Osteoblast (primary cell): Measurements from ENCODE around the gene LORICRIN. TPM values are rescaled to one million over a fixed set of nuclear protein-coding genes. Genes with fewer than 3 reads are reported as not detected.
"Not testable (repeated sequence)": the region's sequence is repeated elsewhere in the genome, so short reads cannot be mapped to it uniquely, and the experiment has no call there.

Experiments used
- DNase-seq: peaks from one replicate; pipeline ENCODE4 v3.0.0; 2011; ENCODE audit warnings: low spot score, mixed read lengths; ENCODE audit not compliant: insufficient read length; ENCODE audit errors: missing footprints
- H2AFZ ChIP-seq: 2 replicates; pipeline ENCODE4 v1.6.0; 2011; ENCODE audit warnings: mild to moderate bottlenecking, low read length
- H3K27ac ChIP-seq: 2 replicates; pipeline ENCODE4 v1.5.1; 2011; ENCODE audit warnings: mild to moderate bottlenecking, low read depth, low read length, moderate library complexity
- H3K27me3 ChIP-seq: 2 replicates; pipeline ENCODE4 v1.6.0; 2012; ENCODE audit warnings: mild to moderate bottlenecking, control low read depth, inconsistent platforms, low read length, moderate library complexity; ENCODE audit not compliant: insufficient read depth
- H3K36me3 ChIP-seq: 2 replicates; pipeline ENCODE4 v1.5.1; 2011; ENCODE audit warnings: mild to moderate bottlenecking, low read length, control low read depth, moderate library complexity; ENCODE audit not compliant: insufficient read depth
- H3K4me1 ChIP-seq: 2 replicates; pipeline ENCODE4 v1.5.1; 2011; ENCODE audit warnings: mild to moderate bottlenecking, low read length, control low read depth, moderate library complexity; ENCODE audit not compliant: insufficient read depth
- H3K4me2 ChIP-seq: 2 replicates; pipeline ENCODE4 v1.6.0; 2011; ENCODE audit warnings: mild to moderate bottlenecking, low read length; ENCODE audit not compliant: insufficient read depth
- H3K4me3 ChIP-seq: fragments of 200-600 bp; sonication (generic); 3 replicates; pipeline ENCODE4 v1.5.1; 2012; ENCODE audit warnings: mild to moderate bottlenecking, low read length, inconsistent platforms; ENCODE audit not compliant: insufficient read depth
- H3K79me2 ChIP-seq: 2 replicates; pipeline ENCODE4 v1.6.0; 2012; ENCODE audit warnings: mild to moderate bottlenecking, low read length, control low read depth, inconsistent platforms; ENCODE audit not compliant: insufficient read depth
- H3K9me3 ChIP-seq: 2 replicates; pipeline ENCODE4 v1.5.1; 2011; ENCODE audit warnings: low read depth, low read length, control low read depth
- H4K20me1 ChIP-seq: 2 replicates; pipeline ENCODE4 v1.6.0; 2012; ENCODE audit warnings: mild to moderate bottlenecking, low read length, control low read depth; ENCODE audit not compliant: insufficient read depth
- CTCF ChIP-seq: IDR thresholded peaks from 2 replicates; pipeline ENCODE4 v1.5.1; 2011; ENCODE audit warnings: mild to moderate bottlenecking, low read depth, low read length, moderate library complexity; ENCODE audit errors: extremely low read depth
- total RNA-seq: library from RNA; depleted of rRNA; stranded (reverse); fragments of >200 nt; gene quantifications from 2 replicates; pipeline ENCODE4 v1.2.3, GENCODE V29; 2012

LORICRIN gene
- total RNA-seq, 1 donor, result not detected

- TF ChIP-seq CTCF, result no peak
- H2AFZ ChIP-seq, result no peak overlapping the region
- H3K79me2 ChIP-seq, result no peaks in the 10 kb centered on the region
- H3K27ac ChIP-seq, result no peak overlapping the region
- no peaks in the 10 kb centered on the region for H3K4me1 ChIP-seq
- H4K20me1 ChIP-seq, result no peaks in the 10 kb centered on the region
- no peak for DNase-seq
- no peak overlapping the region for H3K4me3 ChIP-seq
- no peaks in the 10 kb centered on the region for H3K9me3 ChIP-seq
- no peaks in the 10 kb centered on the region for H3K36me3 ChIP-seq
- H3K4me2 ChIP-seq, result no peak overlapping the region
- no peaks in the 10 kb centered on the region for H3K27me3 ChIP-seq
Observed at GRCh38 chr1:153227810-153228209, 31.7 kb upstream of the LORICRIN start.

DNA sequence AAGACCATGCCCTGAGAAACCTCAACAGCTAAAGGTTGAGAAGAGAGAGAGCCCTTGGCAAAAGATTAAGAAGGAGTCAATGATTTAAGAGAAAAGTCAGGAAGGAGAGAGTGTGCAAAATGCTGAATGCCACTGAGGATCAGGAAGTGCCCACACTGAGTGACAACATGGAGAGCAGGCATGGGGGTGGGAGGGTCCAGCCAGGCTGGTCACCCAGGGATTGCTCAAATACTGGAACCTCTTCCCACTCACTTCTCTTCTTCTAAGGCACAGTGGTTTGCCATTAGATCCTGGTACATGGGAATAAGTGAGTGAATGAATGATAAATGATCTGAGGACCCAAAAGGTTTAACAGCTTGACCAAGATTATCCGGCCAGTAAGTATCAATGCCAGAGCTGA, 31.0 kb upstream of the LORICRIN start:
- no peak for TF ChIP-seq CTCF
- H3K4me1 ChIP-seq, result no peaks in the 10 kb centered on the region
- H3K27me3 ChIP-seq, result no peaks in the 10 kb centered on the region
- H4K20me1 ChIP-seq, result no peaks in the 10 kb centered on the region
- no peak overlapping the region for H3K27ac ChIP-seq
- no peak overlapping the region for H3K4me3 ChIP-seq
- H3K36me3 ChIP-seq, result no peaks in the 10 kb centered on the region
- no peaks in the 10 kb centered on the region for H3K79me2 ChIP-seq
- H3K9me3 ChIP-seq, result no peaks in the 10 kb centered on the region
- no peak overlapping the region for H3K4me2 ChIP-seq
- no peak overlapping the region for H2AFZ ChIP-seq
- no peak for DNase-seq

DNA sequence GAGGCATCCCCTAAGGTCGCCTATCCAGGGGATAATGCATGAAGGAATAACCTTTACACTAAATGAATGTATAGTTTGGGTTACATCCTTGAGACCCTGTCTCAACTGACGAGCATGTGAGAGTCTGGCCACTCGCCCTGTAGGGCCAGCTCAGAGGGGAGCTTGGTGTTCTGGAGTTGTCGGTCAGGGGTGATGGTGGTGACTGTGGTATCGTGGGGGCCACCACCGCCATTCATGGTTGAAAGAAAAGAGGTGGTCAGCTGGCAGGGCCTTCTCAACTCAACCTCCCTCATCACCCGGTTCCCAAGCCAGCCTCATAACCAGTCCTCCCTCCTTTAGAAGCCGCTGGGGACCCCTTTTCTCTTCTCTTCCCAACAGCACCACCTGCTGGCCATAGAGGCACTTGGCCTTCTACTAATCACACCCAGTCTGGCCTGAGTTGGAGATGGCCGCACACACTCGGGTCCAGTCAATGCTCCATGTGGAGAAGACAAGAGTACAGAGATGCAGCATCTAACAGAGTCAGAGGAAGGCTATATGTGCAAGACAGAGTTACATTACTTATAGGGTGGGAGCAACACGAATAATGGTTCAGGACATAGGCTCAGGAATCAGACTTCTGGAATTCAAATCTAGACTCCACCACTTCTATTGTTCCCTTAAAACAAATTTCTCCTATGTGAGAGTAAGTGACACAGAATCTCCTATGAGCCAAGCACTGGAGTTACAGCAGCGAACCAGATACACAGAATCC, 30.2 kb upstream of the LORICRIN start:
- not testable (repeated sequence) for H4K20me1 ChIP-seq, H3K9me3 ChIP-seq, H3K4me3 ChIP-seq, H3K4me1 ChIP-seq, DNase-seq, H3K27ac ChIP-seq, H2AFZ ChIP-seq, H3K27me3 ChIP-seq, H3K79me2 ChIP-seq, H3K4me2 ChIP-seq, H3K36me3 ChIP-seq
- TF ChIP-seq CTCF, result peak; percentile 52

- no peak overlapping the region for H3K4me3 ChIP-seq
- H3K27ac ChIP-seq, result no peak overlapping the region
- no peak overlapping the region for H3K4me2 ChIP-seq
- TF ChIP-seq CTCF, result no peak
- H2AFZ ChIP-seq, result no peak overlapping the region
- no peaks in the 10 kb centered on the region for H3K79me2 ChIP-seq
- H3K36me3 ChIP-seq, result no peaks in the 10 kb centered on the region
- no peaks in the 10 kb centered on the region for H3K27me3 ChIP-seq
- no peaks in the 10 kb centered on the region for H3K4me1 ChIP-seq
- DNase-seq, result no peak
- no peaks in the 10 kb centered on the region for H4K20me1 ChIP-seq
- no peaks in the 10 kb centered on the region for H3K9me3 ChIP-seq
Observed at GRCh38 chr1:153231363-153231762, 28.1 kb upstream of the LORICRIN start.
